PFSK-1 (cell line): ENCODE data around the gene HPCAL1.

Experiments
- FOXP2 ChIP-seq: optimal IDR thresholded peaks from 2 replicates; pipeline ENCODE3; 2011; ENCODE audit warnings: borderline replicate concordance, control low read depth, inconsistent platforms; ENCODE audit not compliant: insufficient read depth; ENCODE audit errors: extremely low read length, extremely low read depth
- POLR2AphosphoS5 ChIP-seq: IDR thresholded peaks from 2 replicates; pipeline ENCODE4 v1.6.1; 2012; ENCODE audit warnings: low read depth, mild to moderate bottlenecking, control low read depth, low read length, moderate library complexity
- SIN3A ChIP-seq: IDR thresholded peaks from 2 replicates; pipeline ENCODE4 v1.6.1; 2012; ENCODE audit warnings: mild to moderate bottlenecking, low read length, moderate library complexity, borderline replicate concordance; ENCODE audit not compliant: insufficient read depth
- TAF1 ChIP-seq: IDR thresholded peaks from 2 replicates; pipeline ENCODE4 v1.6.1; 2012; ENCODE audit warnings: low read length, control low read depth, borderline replicate concordance; ENCODE audit not compliant: insufficient read depth
- TF ChIP-seq, protein P1 (sequence below), 2 experiments: IDR thresholded peaks; 2 replicates each; pipeline versions ENCODE4 v1.6.1 to v1.8.0; 2011 to 2012; ENCODE audit warnings: low read depth in 2 of 2, low read length in 2 of 2, control low read depth in 1 of 2, inconsistent platforms in 1 of 2, mild to moderate bottlenecking in 1 of 2, moderate library complexity in 1 of 2; ENCODE audit not compliant: insufficient read depth in 1 of 2

The HPCAL1 gene

GRCh38 chr2:10344105-10345066 lies 41.7 kb downstream of the HPCAL1 start:
- TF ChIP-seq, protein P1, sequence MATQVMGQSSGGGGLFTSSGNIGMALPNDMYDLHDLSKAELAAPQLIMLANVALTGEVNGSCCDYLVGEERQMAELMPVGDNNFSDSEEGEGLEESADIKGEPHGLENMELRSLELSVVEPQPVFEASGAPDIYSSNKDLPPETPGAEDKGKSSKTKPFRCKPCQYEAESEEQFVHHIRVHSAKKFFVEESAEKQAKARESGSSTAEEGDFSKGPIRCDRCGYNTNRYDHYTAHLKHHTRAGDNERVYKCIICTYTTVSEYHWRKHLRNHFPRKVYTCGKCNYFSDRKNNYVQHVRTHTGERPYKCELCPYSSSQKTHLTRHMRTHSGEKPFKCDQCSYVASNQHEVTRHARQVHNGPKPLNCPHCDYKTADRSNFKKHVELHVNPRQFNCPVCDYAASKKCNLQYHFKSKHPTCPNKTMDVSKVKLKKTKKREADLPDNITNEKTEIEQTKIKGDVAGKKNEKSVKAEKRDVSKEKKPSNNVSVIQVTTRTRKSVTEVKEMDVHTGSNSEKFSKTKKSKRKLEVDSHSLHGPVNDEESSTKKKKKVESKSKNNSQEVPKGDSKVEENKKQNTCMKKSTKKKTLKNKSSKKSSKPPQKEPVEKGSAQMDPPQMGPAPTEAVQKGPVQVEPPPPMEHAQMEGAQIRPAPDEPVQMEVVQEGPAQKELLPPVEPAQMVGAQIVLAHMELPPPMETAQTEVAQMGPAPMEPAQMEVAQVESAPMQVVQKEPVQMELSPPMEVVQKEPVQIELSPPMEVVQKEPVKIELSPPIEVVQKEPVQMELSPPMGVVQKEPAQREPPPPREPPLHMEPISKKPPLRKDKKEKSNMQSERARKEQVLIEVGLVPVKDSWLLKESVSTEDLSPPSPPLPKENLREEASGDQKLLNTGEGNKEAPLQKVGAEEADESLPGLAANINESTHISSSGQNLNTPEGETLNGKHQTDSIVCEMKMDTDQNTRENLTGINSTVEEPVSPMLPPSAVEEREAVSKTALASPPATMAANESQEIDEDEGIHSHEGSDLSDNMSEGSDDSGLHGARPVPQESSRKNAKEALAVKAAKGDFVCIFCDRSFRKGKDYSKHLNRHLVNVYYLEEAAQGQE (IDR thresholded peaks at IDR 0.05; ENCODE audit: insufficient read depth in 1 of 2, low read depth in 2 of 2, low read length in 2 of 2) = no peak
- TF ChIP-seq FOXP2 (no peak), POLR2AphosphoS5 (no peak), TAF1 (no peak), SIN3A (no peak)

DNA sequence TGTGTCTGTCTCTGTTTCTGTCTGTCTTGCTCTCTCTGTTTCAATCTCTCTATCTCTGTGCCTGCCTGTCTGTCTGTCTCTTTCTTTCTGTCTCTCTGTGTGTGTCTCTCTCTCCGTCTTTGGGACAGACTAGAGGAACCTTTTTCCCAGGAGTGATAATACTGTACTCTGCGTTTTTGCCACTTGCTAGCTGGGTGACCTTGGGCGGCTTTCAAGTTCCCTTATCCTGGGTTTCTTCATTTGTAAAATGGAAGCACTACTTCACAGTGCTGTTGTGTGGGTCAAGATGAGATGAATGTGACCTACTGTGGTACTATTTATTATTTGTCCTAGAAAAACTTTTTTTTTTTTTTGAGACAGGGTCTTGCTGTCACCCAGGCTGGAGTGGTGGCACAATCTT lies 42.4 kb downstream of the HPCAL1 start:
- TF ChIP-seq SIN3A (no peak), FOXP2 (no peak)

DNA sequence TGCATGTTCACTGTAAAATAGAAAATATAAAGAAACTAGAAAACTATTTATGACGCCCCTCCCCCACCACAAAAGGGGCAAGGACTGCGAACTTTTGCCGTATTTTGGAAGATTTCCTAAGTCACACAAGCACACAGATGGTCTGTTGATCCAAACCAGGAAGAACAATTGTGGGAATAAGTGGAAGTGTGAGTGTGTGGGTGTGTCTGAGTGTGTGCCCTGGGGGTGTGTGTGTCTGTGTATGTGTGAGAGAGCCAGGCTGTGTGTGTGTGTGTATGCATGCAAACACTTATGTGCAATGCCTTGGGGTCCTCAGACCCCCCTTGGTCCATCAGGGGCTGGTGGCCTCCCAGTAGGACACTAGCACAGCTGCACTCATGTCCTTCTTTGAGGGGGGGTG lies 43.1 kb downstream of the HPCAL1 start:
- TF ChIP-seq FOXP2 = no peak
- TF ChIP-seq, protein P1 (IDR thresholded peaks at IDR 0.05; ENCODE audit: insufficient read depth in 1 of 2, low read depth in 2 of 2, low read length in 2 of 2) = no peak
- TF ChIP-seq SIN3A = no peak
- TF ChIP-seq POLR2AphosphoS5 = no peak
- no peak for TF ChIP-seq TAF1

GRCh38 chr2:10346929-10347561 lies 44.3 kb downstream of the HPCAL1 start:
- TF ChIP-seq POLR2AphosphoS5 = no peak
- TF ChIP-seq TAF1 = no peak
- TF ChIP-seq SIN3A = no peak
- TF ChIP-seq, protein P1 (IDR thresholded peaks at IDR 0.05; ENCODE audit: insufficient read depth in 1 of 2, low read depth in 2 of 2, low read length in 2 of 2) = no peak
- no peak for TF ChIP-seq FOXP2

GRCh38 chr2:10347562-10347948 lies 44.9 kb downstream of the HPCAL1 start:
- no peak for TF ChIP-seq POLR2AphosphoS5
- no peak for TF ChIP-seq TAF1
- TF ChIP-seq SIN3A = no peak
- TF ChIP-seq, protein P1 (IDR thresholded peaks at IDR 0.05; ENCODE audit: insufficient read depth in 1 of 2, low read depth in 2 of 2, low read length in 2 of 2) = no peak
- no peak for TF ChIP-seq FOXP2
